ENCODE results near the gene TCF3. TPM values are rescaled to one million over a fixed set of nuclear protein-coding genes. Genes with fewer than 3 reads are reported as not detected.

Gene TCF3
- polyA plus RNA-seq, 1 donor (not counting 4 experiments of a cell fraction or from before 2014, with no cell fraction given) = 40.0 TPM

DNA sequence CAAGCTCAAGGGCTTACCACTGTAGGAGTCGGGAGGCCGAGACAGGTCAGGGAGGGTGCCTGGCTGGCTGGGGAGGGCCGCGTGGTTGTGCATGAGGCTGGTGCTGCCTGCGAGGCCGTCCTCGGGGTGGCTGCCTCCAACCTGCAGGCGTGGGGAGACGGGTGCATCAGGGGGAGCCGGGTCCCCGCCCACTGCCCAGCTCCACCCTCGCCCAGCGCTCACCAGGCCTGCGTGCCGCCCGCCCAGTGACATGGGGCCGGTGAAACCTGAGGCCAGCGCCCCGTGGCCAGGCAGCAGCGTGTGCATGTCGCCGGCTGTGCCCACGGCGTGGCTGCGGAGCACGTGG, 33.3 kb downstream of the TCF3 start:
- H3K9me1 ChIP-seq (ENCODE audit: control insufficient read depth, extremely low read depth, insufficient read depth, low read length) = no peaks in the 10 kb centered on the region
- H3K9ac ChIP-seq (ENCODE audit: control insufficient read depth, extremely low read depth, insufficient read depth, low read length) = no peak overlapping the region
- no peak for TF ChIP-seq EZH2 (IDR thresholded peaks at IDR 0.05; ENCODE audit: low read length)
- TF ChIP-seq, protein P1, sequence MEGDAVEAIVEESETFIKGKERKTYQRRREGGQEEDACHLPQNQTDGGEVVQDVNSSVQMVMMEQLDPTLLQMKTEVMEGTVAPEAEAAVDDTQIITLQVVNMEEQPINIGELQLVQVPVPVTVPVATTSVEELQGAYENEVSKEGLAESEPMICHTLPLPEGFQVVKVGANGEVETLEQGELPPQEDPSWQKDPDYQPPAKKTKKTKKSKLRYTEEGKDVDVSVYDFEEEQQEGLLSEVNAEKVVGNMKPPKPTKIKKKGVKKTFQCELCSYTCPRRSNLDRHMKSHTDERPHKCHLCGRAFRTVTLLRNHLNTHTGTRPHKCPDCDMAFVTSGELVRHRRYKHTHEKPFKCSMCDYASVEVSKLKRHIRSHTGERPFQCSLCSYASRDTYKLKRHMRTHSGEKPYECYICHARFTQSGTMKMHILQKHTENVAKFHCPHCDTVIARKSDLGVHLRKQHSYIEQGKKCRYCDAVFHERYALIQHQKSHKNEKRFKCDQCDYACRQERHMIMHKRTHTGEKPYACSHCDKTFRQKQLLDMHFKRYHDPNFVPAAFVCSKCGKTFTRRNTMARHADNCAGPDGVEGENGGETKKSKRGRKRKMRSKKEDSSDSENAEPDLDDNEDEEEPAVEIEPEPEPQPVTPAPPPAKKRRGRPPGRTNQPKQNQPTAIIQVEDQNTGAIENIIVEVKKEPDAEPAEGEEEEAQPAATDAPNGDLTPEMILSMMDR (optimal IDR thresholded peaks at IDR 0.05 in 1 of 3, IDR thresholded peaks at IDR 0.05 in 1 of 3, conservative IDR thresholded peaks at IDR 0.05 in 1 of 3; ENCODE audit: extremely low read depth in 1 of 3, insufficient read depth in 2 of 3, low read length in 3 of 3) = no peak
- H4K20me1 ChIP-seq (ENCODE audit: control insufficient read depth, extremely low read depth, insufficient read depth, low read length) = no peaks in the 10 kb centered on the region
- no peak overlapping the region for H3K4me3 ChIP-seq (ENCODE audit: control insufficient read depth in 2 of 3, extremely low read depth in 1 of 3, insufficient read depth in 2 of 3, low read depth in 1 of 3, low read length in 3 of 3)
- dilution Hi-C loops (cut with MboI; ENCODE audit: extremely low pct_ligation_motif_present, low sequenced_read_pairs) = no loop called here
- no peaks in the 10 kb centered on the region for H3K9me3 ChIP-seq (ENCODE audit: control insufficient read depth, low read depth, low read length)
- H3K4me1 ChIP-seq (ENCODE audit: control insufficient read depth, extremely low read depth, insufficient read depth, low read length) = no peaks in the 10 kb centered on the region
- no peaks in the 10 kb centered on the region for H3K79me2 ChIP-seq (ENCODE audit: control insufficient read depth, insufficient read depth, low read length)
- FAIRE-seq = no peak
- no peak overlapping the region for H3K27ac ChIP-seq (ENCODE audit: control insufficient read depth, insufficient read depth, low read length)
- DNase-seq (ENCODE audit: low read depth, low spot score) = no peak
- no peak overlapping the region for H2AFZ ChIP-seq (ENCODE audit: control insufficient read depth, low read length)
- no peaks in the 10 kb centered on the region for H3K27me3 ChIP-seq (ENCODE audit: control insufficient read depth, extremely low read depth, insufficient read depth, low read length)
- H3K36me3 ChIP-seq (ENCODE audit: control insufficient read depth in 2 of 2, extremely low read depth in 1 of 2, insufficient read depth in 2 of 2, low read length in 2 of 2) = peaks cover 24 to 31% of the 10 kb centered on the region in 2 experiments
- H3K4me2 ChIP-seq (ENCODE audit: control insufficient read depth, extremely low read depth, insufficient read depth, low read depth, low read length) = no peak overlapping the region

DNA sequence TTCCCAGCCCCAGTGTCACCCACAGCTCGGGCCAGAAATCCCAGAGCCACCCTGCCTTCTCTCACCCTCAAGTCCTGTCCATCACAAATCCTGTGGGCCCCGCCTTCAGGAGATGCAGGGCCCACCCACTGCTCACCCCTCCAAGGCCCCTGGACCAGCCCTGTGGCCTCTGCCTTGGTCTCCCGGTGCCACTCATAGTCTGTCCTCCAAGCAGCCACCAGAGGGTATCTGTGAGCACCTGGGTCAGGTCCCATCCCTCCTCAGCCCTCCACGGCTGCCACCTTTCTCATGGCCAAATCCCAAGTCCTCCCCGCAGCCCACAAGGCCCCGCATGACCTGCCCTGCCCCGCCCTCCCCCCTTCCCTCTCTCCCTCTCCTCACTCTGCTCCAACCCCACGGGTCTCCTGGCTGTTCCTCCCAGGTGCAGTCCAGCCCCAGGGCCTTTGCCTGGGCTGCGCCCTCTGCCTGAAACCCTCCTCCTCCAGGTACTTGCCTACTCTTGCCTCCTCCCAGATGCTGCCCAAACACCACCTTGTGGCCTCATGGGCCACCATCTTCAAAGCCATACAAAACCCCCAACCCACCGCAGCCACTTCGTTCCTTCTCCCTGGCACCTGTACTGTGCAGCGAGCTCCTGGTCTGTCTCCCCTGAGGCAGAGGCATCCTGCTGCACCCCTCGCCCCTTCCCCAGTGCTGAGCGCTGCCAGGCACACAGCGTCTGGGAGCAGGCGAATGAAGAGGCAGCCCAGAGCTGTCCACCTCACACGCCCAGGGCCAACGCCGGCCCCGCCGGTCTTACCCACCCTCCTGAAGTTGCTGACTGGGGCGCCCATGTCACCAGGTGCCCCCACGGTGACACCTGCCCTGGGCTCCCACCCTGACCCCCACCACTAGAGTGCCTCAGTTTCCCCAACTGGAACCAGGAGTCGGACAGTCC, 34.0 kb downstream of the TCF3 start:
- dilution Hi-C loops (cut with MboI; ENCODE audit: extremely low pct_ligation_motif_present, low sequenced_read_pairs) = no loop called here

More for the DNA sequence above, 34.0 kb downstream of the TCF3 start:
- peaks cover 19 to 32% of the 10 kb centered on the region in 2 experiments for H3K36me3 ChIP-seq (ENCODE audit: control insufficient read depth in 2 of 2, extremely low read depth in 1 of 2, insufficient read depth in 2 of 2, low read length in 2 of 2)
- H3K4me1 ChIP-seq (ENCODE audit: control insufficient read depth, extremely low read depth, insufficient read depth, low read length) = no peaks in the 10 kb centered on the region
- no peaks in the 10 kb centered on the region for H4K20me1 ChIP-seq (ENCODE audit: control insufficient read depth, extremely low read depth, insufficient read depth, low read length)
- H3K4me3 ChIP-seq (ENCODE audit: control insufficient read depth in 2 of 3, extremely low read depth in 1 of 3, insufficient read depth in 2 of 3, low read depth in 1 of 3, low read length in 3 of 3) = no peak overlapping the region
- no peak for DNase-seq (ENCODE audit: low read depth, low spot score)
- H3K27ac ChIP-seq (ENCODE audit: control insufficient read depth, insufficient read depth, low read length) = no peak overlapping the region
- no peak overlapping the region for H3K4me2 ChIP-seq (ENCODE audit: control insufficient read depth, extremely low read depth, insufficient read depth, low read depth, low read length)
- H3K9me3 ChIP-seq (ENCODE audit: control insufficient read depth, low read depth, low read length) = no peaks in the 10 kb centered on the region
- H3K9ac ChIP-seq (ENCODE audit: control insufficient read depth, extremely low read depth, insufficient read depth, low read length) = no peak overlapping the region
- TF ChIP-seq, protein P1 (optimal IDR thresholded peaks at IDR 0.05 in 1 of 3, IDR thresholded peaks at IDR 0.05 in 1 of 3, conservative IDR thresholded peaks at IDR 0.05 in 1 of 3; ENCODE audit: extremely low read depth in 1 of 3, insufficient read depth in 2 of 3, low read length in 3 of 3) = peak; percentile 25 to 62 (median 50)
- no peak for TF ChIP-seq EZH2 (IDR thresholded peaks at IDR 0.05; ENCODE audit: low read length)
- H3K27me3 ChIP-seq (ENCODE audit: control insufficient read depth, extremely low read depth, insufficient read depth, low read length) = no peaks in the 10 kb centered on the region
- no peaks in the 10 kb centered on the region for H3K79me2 ChIP-seq (ENCODE audit: control insufficient read depth, insufficient read depth, low read length)
- no peak overlapping the region for H2AFZ ChIP-seq (ENCODE audit: control insufficient read depth, low read length)
- FAIRE-seq = no peak
- H3K9me1 ChIP-seq (ENCODE audit: control insufficient read depth, extremely low read depth, insufficient read depth, low read length) = no peaks in the 10 kb centered on the region

Measured in keratinocyte (primary cell).